Esophagus squamous epithelium (tissue), 4 donors: ENCODE measurements around the gene GRIP1.

ENCODE experiments used
- POLR2A ChIP-seq, 4 donors: fragments of 450-650 bp; IDR thresholded peaks; one replicate each; pipeline ENCODE4 v1.6.1; 2017; ENCODE audit warnings: antibody characterized with exemption in 4 of 4, mild to moderate bottlenecking in 4 of 4, moderate library complexity in 3 of 4
- TF ChIP-seq, protein P1 (sequence below), 6 experiments: fragments of 450-650 bp in 4 of 6; fragments of 200-600 bp in 2 of 6; sonication (generic) in 2 of 6; IDR thresholded peaks; one replicate each; pipeline ENCODE4 v1.5.1; 2016 to 2019; ENCODE audit warnings: antibody characterized with exemption in 6 of 6, mild to moderate bottlenecking in 4 of 6, moderate library complexity in 4 of 6

DNA sequence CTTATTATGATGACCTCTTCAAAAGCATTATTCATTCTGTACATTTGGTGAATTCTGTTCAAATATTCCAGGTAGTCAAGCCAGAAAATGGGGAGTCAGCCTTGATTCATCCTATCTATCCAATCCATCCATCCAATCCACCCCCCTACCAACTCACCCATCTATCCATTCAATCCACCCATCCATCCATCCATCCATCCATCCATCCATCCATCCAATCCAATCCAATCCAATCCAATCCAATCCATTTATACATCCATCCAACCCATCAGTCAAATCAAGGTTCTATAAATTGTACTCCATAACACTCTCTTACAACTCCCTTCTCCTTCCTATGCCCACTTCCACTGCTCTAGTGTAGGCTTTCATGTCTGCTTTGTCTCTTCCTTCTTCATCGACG, 35.8 kb upstream of the GRIP1 start:
- TF ChIP-seq, protein P1, sequence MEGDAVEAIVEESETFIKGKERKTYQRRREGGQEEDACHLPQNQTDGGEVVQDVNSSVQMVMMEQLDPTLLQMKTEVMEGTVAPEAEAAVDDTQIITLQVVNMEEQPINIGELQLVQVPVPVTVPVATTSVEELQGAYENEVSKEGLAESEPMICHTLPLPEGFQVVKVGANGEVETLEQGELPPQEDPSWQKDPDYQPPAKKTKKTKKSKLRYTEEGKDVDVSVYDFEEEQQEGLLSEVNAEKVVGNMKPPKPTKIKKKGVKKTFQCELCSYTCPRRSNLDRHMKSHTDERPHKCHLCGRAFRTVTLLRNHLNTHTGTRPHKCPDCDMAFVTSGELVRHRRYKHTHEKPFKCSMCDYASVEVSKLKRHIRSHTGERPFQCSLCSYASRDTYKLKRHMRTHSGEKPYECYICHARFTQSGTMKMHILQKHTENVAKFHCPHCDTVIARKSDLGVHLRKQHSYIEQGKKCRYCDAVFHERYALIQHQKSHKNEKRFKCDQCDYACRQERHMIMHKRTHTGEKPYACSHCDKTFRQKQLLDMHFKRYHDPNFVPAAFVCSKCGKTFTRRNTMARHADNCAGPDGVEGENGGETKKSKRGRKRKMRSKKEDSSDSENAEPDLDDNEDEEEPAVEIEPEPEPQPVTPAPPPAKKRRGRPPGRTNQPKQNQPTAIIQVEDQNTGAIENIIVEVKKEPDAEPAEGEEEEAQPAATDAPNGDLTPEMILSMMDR (IDR thresholded peaks at IDR 0.05): no peak
- TF ChIP-seq POLR2A (IDR thresholded peaks at IDR 0.05): no peak
